ENCODE results near the gene LDLRAD3. TPM values are rescaled to one million over a fixed set of nuclear protein-coding genes. Genes with fewer than 3 reads are reported as not detected.
A peak's percentile ranks its signal among the peaks of the same experiment; 100 is the strongest.

The LDLRAD3 gene
- total and polyA plus RNA-seq, 7 donors = 5.9 to 20.7 (median 12.1) TPM

DNA sequence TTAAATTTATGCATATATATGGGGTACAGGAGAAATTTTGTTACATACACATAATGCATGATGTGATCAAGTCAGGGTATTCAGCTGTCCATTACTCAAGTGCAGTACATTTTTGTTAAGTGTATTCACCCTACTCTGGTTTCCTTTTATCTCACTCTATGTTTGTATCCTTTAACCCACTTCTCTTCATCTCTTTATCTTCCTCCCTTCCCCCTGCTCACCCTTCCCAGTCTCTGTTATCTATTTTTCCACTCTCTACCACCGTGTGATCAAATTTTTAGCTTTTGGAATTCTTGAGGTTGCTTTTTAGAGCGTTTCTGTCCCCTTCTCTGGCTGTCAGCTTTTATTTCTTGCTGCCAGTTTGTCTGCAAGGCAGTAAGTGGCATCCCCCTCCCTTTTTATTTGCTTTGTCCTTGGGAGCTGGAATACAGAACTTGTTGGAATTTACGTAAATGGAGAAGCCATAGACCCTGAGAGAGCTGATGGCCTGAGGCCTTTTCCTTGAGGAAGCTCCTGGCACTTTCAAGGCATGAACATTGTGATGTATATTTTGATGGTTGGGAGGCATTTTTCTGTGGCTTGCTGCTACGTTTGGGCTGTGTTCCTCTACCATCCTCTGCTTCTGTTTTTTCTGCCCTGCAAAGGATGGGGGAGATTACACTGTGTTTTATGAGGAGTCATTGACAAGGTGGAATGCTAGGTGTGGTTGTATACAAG is 148.6 kb downstream of the LDLRAD3 start:
- ATAC-seq = no peak
- TF ChIP-seq CTCF (IDR thresholded peaks at IDR 0.05) = no peak
- WGBS, 3 donors = 80 to 89% (median 85%) methylated on average over 4 of the region's 4 CpGs
- Histone ChIP-seq H3K4me1 (no peaks in the 10 kb centered on the region), H3K36me3 (ENCODE audit: insufficient read depth in 1 of 2, low read depth in 1 of 2) (no peaks in the 10 kb centered on the region), H3K4me3 (no peak overlapping the region), H3K27me3 (ENCODE audit: insufficient read depth in 3 of 3, low read length in 2 of 3) (no peaks in the 10 kb centered on the region), H3K9me3 (peaks cover 10% of the 10 kb centered on the region), H3K27ac (no peak overlapping the region)
- no peak for DNase-seq
- intact Hi-C loops (cut with DNase I) = no loop called here

- Histone ChIP-seq H3K36me3 (ENCODE audit: insufficient read depth in 1 of 2, low read depth in 1 of 2) (peaks cover 0 to 3% of the 10 kb centered on the region in 2 donors), H3K4me1 (peaks cover 6% of the 10 kb centered on the region), H3K4me3 (no peak overlapping the region), H3K27me3 (ENCODE audit: insufficient read depth in 3 of 3, low read length in 2 of 3) (no peaks in the 10 kb centered on the region), H3K27ac (no peak overlapping the region), H3K9me3 (peaks cover 10% of the 10 kb centered on the region)
- DNase-seq (no peak), ATAC-seq (no peak)
- no peak for TF ChIP-seq CTCF (IDR thresholded peaks at IDR 0.05)
- 73 to 99% (median 91%) methylated on average over 4 of the region's 4 CpGs for WGBS, 3 donors
- intact Hi-C loops (cut with DNase I) = no loop called here
Measured at GRCh38 chr11:36093548-36093947, 149.7 kb downstream of the LDLRAD3 start.

DNA sequence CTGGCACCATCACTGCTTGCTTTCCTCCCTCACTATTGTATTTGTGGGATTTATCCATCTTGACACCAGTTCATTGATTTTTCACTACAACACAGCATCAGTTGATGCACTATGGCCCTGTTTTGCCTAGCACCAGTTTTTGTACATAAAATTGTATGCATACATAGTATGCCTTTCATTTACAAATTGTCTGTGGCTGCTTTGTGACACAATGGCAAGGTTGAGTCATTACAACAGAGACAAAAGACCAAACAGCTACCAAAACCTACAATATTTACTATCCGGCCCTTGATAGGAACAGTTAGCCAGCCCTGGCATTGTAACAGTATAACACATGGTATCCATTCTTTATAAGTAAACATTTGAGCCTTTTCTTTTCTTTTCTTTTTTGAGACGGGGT is 150.3 kb downstream of the LDLRAD3 start:
- intact Hi-C loops (cut with DNase I) = no loop called here

GRCh38 chr11:36095716-36096115 is 151.9 kb downstream of the LDLRAD3 start:
- no peaks in the 10 kb centered on the region for H3K27me3 ChIP-seq (ENCODE audit: insufficient read depth in 3 of 3, low read length in 2 of 3)
- intact Hi-C loops (cut with DNase I) = no loop called here
- 61 to 77% (median 66%) methylated on average over 8 of the region's 8 CpGs for WGBS, 3 donors

More for the DNA sequence above, 150.3 kb downstream of the LDLRAD3 start:
- Histone ChIP-seq H3K27me3 (ENCODE audit: insufficient read depth in 3 of 3, low read length in 2 of 3) (no peaks in the 10 kb centered on the region), H3K4me1 (peaks cover 6% of the 10 kb centered on the region), H3K4me3 (no peak overlapping the region), H3K27ac (no peak overlapping the region), H3K9me3 (peaks cover 10% of the 10 kb centered on the region), H3K36me3 (ENCODE audit: insufficient read depth in 1 of 2, low read depth in 1 of 2) (peaks cover 2 to 9% of the 10 kb centered on the region in 2 donors)
- DNase-seq (no peak), ATAC-seq (no peak)
- WGBS, 3 donors = 48 to 96% (median 94%) methylated on average over 2 of the region's 2 CpGs
- TF ChIP-seq CTCF (IDR thresholded peaks at IDR 0.05) = no peak

More at GRCh38 chr11:36095716-36096115, 151.9 kb downstream of the LDLRAD3 start:
- Histone ChIP-seq H3K27ac (no peak overlapping the region), H3K36me3 (ENCODE audit: insufficient read depth in 1 of 2, low read depth in 1 of 2) (peaks cover 2 to 17% of the 10 kb centered on the region in 2 donors), H3K9me3 (peaks cover 10% of the 10 kb centered on the region), H3K4me1 (peaks cover 6% of the 10 kb centered on the region), H3K4me3 (no peak overlapping the region)
- no peak for TF ChIP-seq CTCF (IDR thresholded peaks at IDR 0.05)
- DNase-seq = no peak
- ATAC-seq = peak in 2 of 4 donors; percentile 27

All from psoas muscle (tissue), 8 donors.